ENCODE data around the gene PRDM15. TPM values are rescaled to one million over a fixed set of nuclear protein-coding genes. Genes with fewer than 3 reads are reported as not detected.

The PRDM15 gene
- total and polyA plus RNA-seq, 2 donors (not counting 1 experiment from before 2014, with no cell fraction given): 2.3 to 3.6 TPM

GRCh38 chr21:41839387-41840000 lies 39.6 kb downstream of the PRDM15 start:
- no peaks in the 10 kb centered on the region for H3K27me3 ChIP-seq (ENCODE audit: control insufficient read depth, insufficient read depth, low read length)
- H3K4me1 ChIP-seq (ENCODE audit: control insufficient read depth, extremely low read depth, insufficient read depth, low read length): no peaks in the 10 kb centered on the region
- TF ChIP-seq EZH2 (IDR thresholded peaks at IDR 0.05; ENCODE audit: low read length, missing control alignments) (no peak), CTCF (conservative IDR thresholded peaks at IDR 0.05 in 1 of 2, IDR thresholded peaks at IDR 0.05 in 1 of 2; ENCODE audit: low read depth in 1 of 2, low read length in 2 of 2) (no peak)
- no peak for DNase-seq (ENCODE audit: low read depth in 2 of 2)
- H3K9me3 ChIP-seq (ENCODE audit: control insufficient read depth, insufficient read depth, low read depth, low read length): no peaks in the 10 kb centered on the region
- H3K9ac ChIP-seq (ENCODE audit: insufficient read depth, low read length): no peak overlapping the region
- no peak overlapping the region for H3K4me2 ChIP-seq (ENCODE audit: extremely low read depth, insufficient read depth, low read length)
- H3K79me2 ChIP-seq (ENCODE audit: control insufficient read depth, insufficient read depth, low read length): no peaks in the 10 kb centered on the region
- H3K4me3 ChIP-seq (replicated peaks in 1 of 4; ENCODE audit: control extremely low read depth in 1 of 4, insufficient read depth in 1 of 4, low read depth in 3 of 4, low read length in 4 of 4): no peak overlapping the region
- H4K20me1 ChIP-seq (ENCODE audit: control insufficient read depth, extremely low read depth, insufficient read depth, low read length): no peaks in the 10 kb centered on the region
- peaks cover 6% of the 10 kb centered on the region for H3K36me3 ChIP-seq (ENCODE audit: control insufficient read depth, insufficient read depth, low read length)
- no peak overlapping the region for H2AFZ ChIP-seq (ENCODE audit: low read length)
- no peak overlapping the region for H3K27ac ChIP-seq (ENCODE audit: insufficient read depth, low read length)

GRCh38 chr21:41837756-41838297 lies 41.3 kb downstream of the PRDM15 start:
- Histone ChIP-seq H3K36me3 (ENCODE audit: control insufficient read depth, insufficient read depth, low read length) (peaks cover 6% of the 10 kb centered on the region), H2AFZ (ENCODE audit: low read length) (no peak overlapping the region), H3K4me2 (ENCODE audit: extremely low read depth, insufficient read depth, low read length) (no peak overlapping the region), H3K27me3 (ENCODE audit: control insufficient read depth, insufficient read depth, low read length) (no peaks in the 10 kb centered on the region), H3K4me1 (ENCODE audit: control insufficient read depth, extremely low read depth, insufficient read depth, low read length) (no peaks in the 10 kb centered on the region), H3K4me3 (replicated peaks in 1 of 4; ENCODE audit: control extremely low read depth in 1 of 4, insufficient read depth in 1 of 4, low read depth in 3 of 4, low read length in 4 of 4) (no peak overlapping the region), H3K79me2 (ENCODE audit: control insufficient read depth, insufficient read depth, low read length) (no peaks in the 10 kb centered on the region), H3K9me3 (ENCODE audit: control insufficient read depth, insufficient read depth, low read depth, low read length) (no peaks in the 10 kb centered on the region), H3K27ac (ENCODE audit: insufficient read depth, low read length) (no peak overlapping the region), H4K20me1 (ENCODE audit: control insufficient read depth, extremely low read depth, insufficient read depth, low read length) (no peaks in the 10 kb centered on the region), H3K9ac (ENCODE audit: insufficient read depth, low read length) (no peak overlapping the region)
- no peak for DNase-seq (ENCODE audit: low read depth in 2 of 2)
- TF ChIP-seq EZH2 (IDR thresholded peaks at IDR 0.05; ENCODE audit: low read length, missing control alignments): no peak
- no peak for TF ChIP-seq CTCF (conservative IDR thresholded peaks at IDR 0.05 in 1 of 2, IDR thresholded peaks at IDR 0.05 in 1 of 2; ENCODE audit: low read depth in 1 of 2, low read length in 2 of 2)

- Histone ChIP-seq H3K36me3 (ENCODE audit: control insufficient read depth, insufficient read depth, low read length) (peaks cover 6% of the 10 kb centered on the region), H3K4me1 (ENCODE audit: control insufficient read depth, extremely low read depth, insufficient read depth, low read length) (no peaks in the 10 kb centered on the region), H3K27ac (ENCODE audit: insufficient read depth, low read length) (no peak overlapping the region), H3K4me3 (replicated peaks in 1 of 4; ENCODE audit: control extremely low read depth in 1 of 4, insufficient read depth in 1 of 4, low read depth in 3 of 4, low read length in 4 of 4) (no peak overlapping the region), H2AFZ (ENCODE audit: low read length) (no peak overlapping the region), H3K79me2 (ENCODE audit: control insufficient read depth, insufficient read depth, low read length) (no peaks in the 10 kb centered on the region), H3K27me3 (ENCODE audit: control insufficient read depth, insufficient read depth, low read length) (no peaks in the 10 kb centered on the region), H3K4me2 (ENCODE audit: extremely low read depth, insufficient read depth, low read length) (no peak overlapping the region), H3K9me3 (ENCODE audit: control insufficient read depth, insufficient read depth, low read depth, low read length) (no peaks in the 10 kb centered on the region), H4K20me1 (ENCODE audit: control insufficient read depth, extremely low read depth, insufficient read depth, low read length) (no peaks in the 10 kb centered on the region), H3K9ac (ENCODE audit: insufficient read depth, low read length) (no peak overlapping the region)
- DNase-seq (ENCODE audit: low read depth in 2 of 2): no peak
- no peak for TF ChIP-seq EZH2 (IDR thresholded peaks at IDR 0.05; ENCODE audit: low read length, missing control alignments)
- TF ChIP-seq CTCF (conservative IDR thresholded peaks at IDR 0.05 in 1 of 2, IDR thresholded peaks at IDR 0.05 in 1 of 2; ENCODE audit: low read depth in 1 of 2, low read length in 2 of 2): no peak
These were observed 42.8 kb downstream of the PRDM15 start for GRCh38 chr21:41836166-41837015.

Data from fibroblast of lung (primary cell).